GM19043 (cell line): ENCODE results near the gene YPEL2.
"Not testable (repeated sequence)": the region's sequence is repeated elsewhere in the genome, so short reads cannot be mapped to it uniquely, and the experiment has no call there.

Experiments
- ATAC-seq: cut with Tn5 transposase; IDR thresholded peaks from one replicate; pipeline ENCODE4 v1.9.1; 2021; ENCODE audit warnings: low read depth; ENCODE audit not compliant: unreplicated experiment

The YPEL2 gene

DNA sequence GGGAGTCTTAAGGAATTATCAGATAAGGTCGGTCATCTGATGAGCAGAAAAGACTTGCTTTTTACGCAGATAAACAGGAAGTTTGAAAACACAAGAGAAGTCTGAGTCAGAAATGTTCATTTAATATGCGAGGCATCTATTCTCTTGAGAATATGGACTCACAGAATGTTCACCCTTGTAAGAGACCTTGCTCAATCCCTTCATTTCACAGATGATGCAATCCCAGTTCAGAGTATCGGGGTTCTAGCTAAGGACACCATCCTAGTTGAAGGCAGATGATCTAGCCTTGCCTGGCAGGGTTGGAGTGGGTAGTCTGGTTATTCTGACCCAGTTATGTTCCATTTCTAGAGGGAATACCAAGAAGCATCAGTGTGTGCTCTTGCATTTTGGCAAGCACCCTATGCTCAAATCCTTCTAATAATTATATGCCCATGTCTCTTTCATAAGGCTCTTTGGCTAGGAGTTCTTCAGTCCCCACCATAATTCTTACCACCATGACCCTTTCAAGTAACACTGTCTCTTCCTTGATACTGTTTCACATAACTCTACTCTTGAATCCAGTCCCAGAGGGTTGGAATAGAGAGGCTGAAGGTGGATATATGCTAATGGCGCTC, 42.5 kb downstream of the YPEL2 start:
- ATAC-seq, result no peak

DNA sequence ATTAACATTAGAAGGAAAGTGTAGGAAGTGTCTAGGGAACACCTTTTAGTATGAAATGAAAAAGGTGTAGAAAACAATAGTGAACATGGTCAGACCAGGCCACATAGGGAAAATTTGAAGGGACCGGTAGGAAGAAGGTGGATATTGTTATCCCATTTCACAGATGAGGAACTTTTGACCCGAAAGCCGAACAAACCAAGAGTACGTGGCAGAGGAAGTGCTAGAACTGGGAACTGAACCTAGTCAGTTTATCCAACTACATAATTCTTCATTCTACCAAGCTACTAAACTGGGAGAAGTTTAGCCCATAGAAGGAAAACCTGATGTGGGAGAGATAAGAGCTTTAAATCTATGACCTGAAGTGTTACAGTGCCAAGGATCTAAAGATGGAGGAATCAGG, 43.2 kb downstream of the YPEL2 start:
- ATAC-seq, result no peak

DNA sequence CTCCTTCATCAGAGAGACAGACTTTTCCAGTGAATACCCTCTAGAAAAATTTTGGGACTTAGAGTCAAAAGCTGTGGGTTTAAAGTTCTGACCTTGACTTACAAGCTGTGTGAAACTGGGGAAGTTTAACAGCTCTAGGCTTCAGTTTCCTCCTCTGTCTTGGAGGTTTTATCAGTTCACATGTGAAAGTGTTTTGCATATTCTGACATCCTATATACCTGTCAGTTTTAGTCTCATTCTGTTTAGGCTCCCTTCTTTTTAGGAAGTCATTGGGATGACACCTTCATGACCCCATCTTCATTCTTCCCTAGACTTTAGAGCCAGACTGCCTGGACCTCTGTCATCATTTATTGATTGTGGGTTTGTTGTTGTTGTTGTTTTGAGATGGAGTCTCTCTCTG, 44.4 kb downstream of the YPEL2 start:
- ATAC-seq, result peak; percentile 50

DNA sequence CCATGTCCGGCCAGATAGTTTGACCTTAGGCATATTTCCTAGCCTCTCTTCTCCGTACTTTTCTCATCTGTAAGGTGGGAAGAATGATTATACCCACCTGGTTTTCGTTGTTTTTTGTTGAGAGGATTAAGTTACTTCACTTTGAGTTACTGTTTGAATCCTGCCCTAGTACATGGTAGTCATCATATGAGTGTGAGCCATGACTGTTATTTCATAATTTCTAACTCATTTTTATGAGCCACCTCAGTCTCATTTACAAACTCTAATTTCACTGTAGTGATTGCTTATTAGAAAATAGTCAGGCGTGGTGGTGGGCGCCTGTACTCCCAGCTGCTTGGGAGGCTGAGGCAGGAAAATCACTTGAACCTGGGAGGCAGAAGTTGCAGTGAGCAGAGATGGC, 45.1 kb downstream of the YPEL2 start:
- ATAC-seq, result no peak

- ATAC-seq, result no peak
These were observed 46.0 kb downstream of the YPEL2 start for GRCh38 chr17:59377410-59377809.

DNA sequence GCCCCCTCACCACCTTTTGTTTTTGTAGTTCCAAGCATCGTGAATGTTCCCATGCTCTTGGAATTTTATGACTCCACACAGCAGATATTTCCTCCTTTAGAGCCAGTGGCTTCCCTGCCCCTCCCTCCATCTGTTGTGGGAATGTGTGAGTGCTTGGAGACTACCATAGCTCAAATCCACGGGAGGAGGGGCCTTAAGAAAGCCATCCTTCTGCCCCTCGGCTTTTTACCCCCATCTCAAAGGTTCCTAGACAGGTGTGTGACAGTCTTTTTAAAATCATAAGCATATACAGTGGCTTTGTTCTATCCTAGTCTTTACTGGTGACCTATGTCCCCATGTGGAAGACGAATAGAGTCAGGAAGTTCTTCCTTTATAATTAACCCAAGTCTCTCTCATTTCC, 47.2 kb downstream of the YPEL2 start:
- ATAC-seq, result no peak

DNA sequence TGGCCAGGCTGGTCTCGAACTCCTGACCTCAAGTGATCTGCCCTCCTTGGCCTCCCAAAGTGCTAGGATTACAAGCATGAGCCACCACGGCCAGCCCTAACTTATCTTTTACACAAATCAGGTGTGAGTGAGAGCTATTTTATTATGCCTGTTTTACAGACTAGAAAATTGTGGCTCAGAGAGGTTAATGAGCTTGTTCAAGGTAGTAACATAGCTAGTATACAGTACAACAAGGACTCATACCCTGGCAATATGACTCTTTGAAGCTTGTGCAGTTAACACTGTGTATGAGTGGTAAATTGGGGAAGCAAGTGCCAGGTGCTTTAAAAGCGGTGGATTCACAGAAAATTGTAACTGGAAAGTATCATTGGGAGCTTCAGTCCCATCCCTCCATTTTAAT, 49.0 kb downstream of the YPEL2 start:
- ATAC-seq, result no peak

GRCh38 chr17:59381716-59382570, 50.5 kb downstream of the YPEL2 start:
- ATAC-seq, result no peak

DNA sequence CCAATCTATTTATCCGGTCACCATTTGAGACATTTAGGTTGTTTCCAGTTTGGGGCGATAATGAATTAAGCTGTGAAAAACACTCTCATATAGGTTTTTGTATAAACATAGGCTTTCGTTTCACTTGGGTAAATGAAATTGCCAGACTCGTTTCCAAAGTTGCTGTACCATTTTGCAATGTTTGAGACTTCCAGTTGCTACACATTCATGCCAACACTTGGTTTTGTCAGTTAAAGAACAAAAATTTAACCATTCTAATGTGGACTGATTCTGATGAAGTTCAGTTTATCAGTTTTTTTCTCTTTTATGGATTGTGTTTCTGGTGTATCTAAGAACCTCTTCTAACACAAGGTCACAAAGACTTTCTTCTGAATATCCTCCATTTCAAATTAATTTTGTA, 52.4 kb downstream of the YPEL2 start:
- ATAC-seq, result no peak

- no peak for ATAC-seq
These were observed 56.1 kb downstream of the YPEL2 start for GRCh38 chr17:59387351-59388068.

GRCh38 chr17:59388069-59388556, 56.7 kb downstream of the YPEL2 start:
- no peak for ATAC-seq

GRCh38 chr17:59389066-59389465, 57.6 kb downstream of the YPEL2 start:
- ATAC-seq, result no peak

GRCh38 chr17:59391021-59391420, 59.6 kb downstream of the YPEL2 start:
- no peak for ATAC-seq

GRCh38 chr17:59392973-59393679, 61.7 kb downstream of the YPEL2 start:
- no peak for ATAC-seq

GRCh38 chr17:59393742-59394410, 62.4 kb downstream of the YPEL2 start:
- ATAC-seq, result not testable (repeated sequence)

DNA sequence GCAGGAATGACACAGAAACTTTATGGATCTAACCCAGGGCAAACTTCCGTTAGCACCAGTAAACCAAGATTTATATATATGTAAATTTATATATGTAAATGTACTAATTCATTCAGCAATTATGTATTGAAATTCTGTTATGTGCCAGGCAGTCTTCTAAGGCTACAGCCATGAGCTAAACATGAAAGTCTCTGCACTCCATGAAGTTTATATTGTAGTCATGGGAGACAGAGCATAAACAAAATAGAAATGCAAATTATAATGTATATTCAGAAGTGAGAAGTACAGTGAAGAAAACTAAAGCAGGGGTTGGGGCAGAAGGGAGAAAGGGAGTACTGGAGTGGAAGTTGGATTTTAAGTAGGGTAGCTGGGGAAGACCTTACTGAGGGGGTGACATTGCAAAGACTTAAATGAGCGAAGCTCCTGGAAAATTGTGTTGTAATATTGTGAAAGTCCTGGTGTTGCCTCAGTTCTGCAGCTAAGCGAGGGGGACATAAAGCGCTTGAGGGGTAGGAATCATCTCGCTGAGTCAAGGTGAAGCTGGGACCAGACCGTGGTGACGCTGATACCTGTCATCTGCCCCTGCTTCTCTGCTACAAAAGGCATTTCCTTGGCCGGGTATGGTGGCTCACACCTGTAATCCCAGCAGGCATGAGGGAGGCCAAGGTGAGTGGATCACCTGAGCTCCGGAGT, 64.8 kb downstream of the YPEL2 start:
- no peak for ATAC-seq

GRCh38 chr17:59397316-59398073, 66.0 kb downstream of the YPEL2 start:
- ATAC-seq, result no peak

GRCh38 chr17:59399914-59400313, 68.5 kb downstream of the YPEL2 start:
- no peak for ATAC-seq

GRCh38 chr17:59400858-59401257, 69.4 kb downstream of the YPEL2 start:
- no peak for ATAC-seq
